GM12801 (cell line): ENCODE measurements around the gene SEMA3A.

Source experiments
- CTCF ChIP-seq: IDR thresholded peaks from one replicate; pipeline ENCODE4 v1.5.1; 2011; ENCODE audit warnings: control low read depth; ENCODE audit not compliant: insufficient read length; ENCODE audit errors: extremely low read depth

The SEMA3A gene

GRCh38 chr7:84207615-84208014 is 13.0 kb upstream of the SEMA3A start:
- TF ChIP-seq CTCF: no peak

GRCh38 chr7:84207025-84207424 is 12.4 kb upstream of the SEMA3A start:
- TF ChIP-seq CTCF: no peak

DNA sequence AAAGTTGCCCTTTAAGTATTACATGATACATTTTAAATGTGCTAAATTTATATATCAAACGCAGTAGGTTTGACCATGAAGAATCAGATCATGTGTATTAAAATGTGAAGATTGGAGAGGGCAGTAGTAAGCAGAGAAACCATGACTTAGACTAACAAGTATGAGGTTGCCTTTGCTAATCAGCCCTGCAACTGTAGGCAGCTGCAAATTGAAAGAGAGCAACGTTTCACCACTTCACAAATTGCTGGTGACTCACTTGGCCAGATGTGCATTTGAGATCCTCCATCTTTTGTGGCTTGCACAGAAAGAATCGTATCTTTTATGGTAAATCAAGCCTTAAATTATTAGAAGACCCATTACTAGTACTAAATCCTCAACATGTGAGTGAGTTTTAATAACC is 10.1 kb upstream of the SEMA3A start:
- TF ChIP-seq CTCF: no peak

GRCh38 chr7:84202855-84203254 is 8.3 kb upstream of the SEMA3A start:
- no peak for TF ChIP-seq CTCF

GRCh38 chr7:84200859-84201258 is 6.3 kb upstream of the SEMA3A start:
- no peak for TF ChIP-seq CTCF

- no peak for TF ChIP-seq CTCF
Observed at GRCh38 chr7:84199216-84199615, 4.6 kb upstream of the SEMA3A start.

DNA sequence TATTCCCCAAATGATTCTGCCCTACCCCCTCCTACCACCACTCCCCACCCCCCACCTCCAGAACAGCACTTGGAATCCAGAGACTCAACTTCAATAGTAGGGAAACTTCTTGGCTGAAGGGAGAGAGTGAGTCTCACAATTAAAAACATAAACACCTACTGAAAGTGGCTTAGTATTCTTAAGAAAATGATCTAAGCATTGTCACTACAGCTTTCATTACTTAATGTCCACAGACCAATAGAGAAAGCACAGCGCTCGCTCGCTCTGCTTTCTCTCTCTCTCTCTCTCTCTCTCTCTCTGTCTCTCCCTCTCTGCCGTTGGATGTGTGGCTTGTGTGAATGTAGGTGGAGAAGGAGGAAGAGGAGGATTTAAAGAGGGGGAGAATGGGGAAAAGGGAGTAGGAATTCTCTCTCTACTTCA is 1.5 kb upstream of the SEMA3A start:
- no peak for TF ChIP-seq CTCF

GRCh38 chr7:84195295-84196060 is 889 bp upstream of the SEMA3A start:
- TF ChIP-seq CTCF: no peak
